HG03565 (cell line): ENCODE measurements around the gene PMAIP1.
"Not testable (repeated sequence)": the region's sequence is repeated elsewhere in the genome, so short reads cannot be mapped to it uniquely, and the experiment has no call there.

Source experiments
- ATAC-seq: cut with Tn5 transposase; IDR thresholded peaks from one replicate; pipeline ENCODE4 v1.9.1; 2021; ENCODE audit warnings: mild to moderate bottlenecking, moderate library complexity; ENCODE audit not compliant: unreplicated experiment

Gene PMAIP1

GRCh38 chr18:59884351-59884750 is 15.4 kb upstream of the PMAIP1 start:
- no peak for ATAC-seq

- peak; percentile 84 for ATAC-seq
Measured at GRCh38 chr18:59885579-59886163, 14.1 kb upstream of the PMAIP1 start.

- not testable (repeated sequence) for ATAC-seq
Measured at GRCh38 chr18:59886399-59886798, 13.4 kb upstream of the PMAIP1 start.

- no peak for ATAC-seq
Measured at GRCh38 chr18:59892123-59892522, 7.7 kb upstream of the PMAIP1 start.

- ATAC-seq, result no peak
Measured at GRCh38 chr18:59893971-59894370, 5.8 kb upstream of the PMAIP1 start.

GRCh38 chr18:59897321-59897954 is 2.4 kb upstream of the PMAIP1 start:
- ATAC-seq, result no peak

GRCh38 chr18:59898093-59898492 is 1.7 kb upstream of the PMAIP1 start:
- ATAC-seq, result no peak

- ATAC-seq, result no peak
Measured at GRCh38 chr18:59898609-59899297, 1.0 kb upstream of the PMAIP1 start.

- ATAC-seq, result peak; percentile 16
Measured at GRCh38 chr18:59900222-59901128, 679 bp downstream of the PMAIP1 start.

- no peak for ATAC-seq
Measured at GRCh38 chr18:59902131-59902992, 2.6 kb downstream of the PMAIP1 start.

GRCh38 chr18:59902993-59903610 is 3.3 kb downstream of the PMAIP1 start:
- ATAC-seq, result no peak

GRCh38 chr18:59904011-59904601 is 4.3 kb downstream of the PMAIP1 start:
- ATAC-seq, result no peak

- no peak for ATAC-seq
Measured at GRCh38 chr18:59905686-59906091, 5.9 kb downstream of the PMAIP1 start.

GRCh38 chr18:59906203-59906602 is 6.4 kb downstream of the PMAIP1 start:
- ATAC-seq, result no peak

GRCh38 chr18:59907172-59907571 is 7.4 kb downstream of the PMAIP1 start:
- ATAC-seq, result no peak

GRCh38 chr18:59907660-59908059 is 7.9 kb downstream of the PMAIP1 start:
- ATAC-seq, result no peak

GRCh38 chr18:59908799-59909198 is 9.0 kb downstream of the PMAIP1 start:
- no peak for ATAC-seq

GRCh38 chr18:59909289-59910036 is 9.7 kb downstream of the PMAIP1 start:
- no peak for ATAC-seq

- ATAC-seq, result no peak
Measured at GRCh38 chr18:59910967-59911366, 11.2 kb downstream of the PMAIP1 start.
